Natural killer cell (primary cell): ENCODE data around the gene OSGEP. TPM values are rescaled to one million over a fixed set of nuclear protein-coding genes. Genes with fewer than 3 reads are reported as not detected.

Source experiments
- ATAC-seq, 3 donors: fragments of 150-1000 bp in 2 of 3; fragments of 200-7000 bp in 1 of 3; cut with Tn5 transposase; 1 replicate in 1 of 3; 2 replicates in 2 of 3; pipeline ENCODE4 v1.10.0; 2021; ENCODE audit warnings: mild to moderate bottlenecking in 2 of 3, moderate library complexity in 2 of 3
- DNase-seq, 2 donors: peaks; one replicate each; pipeline versions ENCODE4 v3.0.0 to v3.0.0-alpha.2; 2013 to 2021; ENCODE audit warnings: mixed read lengths in 1 of 2
- H3K27ac ChIP-seq: one replicate; pipeline ENCODE4 v1.5.1; 2013; ENCODE audit warnings: mild to moderate bottlenecking, low read length
- H3K27me3 ChIP-seq: one replicate; pipeline ENCODE4 v1.6.1; 2013; ENCODE audit warnings: low read length; ENCODE audit not compliant: control insufficient read depth, insufficient read depth
- H3K36me3 ChIP-seq: one replicate; pipeline ENCODE4 v1.6.1; 2013; ENCODE audit warnings: low read length; ENCODE audit not compliant: control insufficient read depth, insufficient read depth
- H3K4me1 ChIP-seq: one replicate; pipeline ENCODE4 v1.6.1; 2013; ENCODE audit warnings: low read length; ENCODE audit not compliant: control insufficient read depth, insufficient read depth
- H3K4me3 ChIP-seq: one replicate; pipeline ENCODE4 v1.5.1; 2013; ENCODE audit warnings: low read length
- H3K9me3 ChIP-seq: one replicate; pipeline ENCODE4 v1.6.1; 2013; ENCODE audit warnings: low read length; ENCODE audit not compliant: control insufficient read depth, insufficient read depth
- H3K27ac Mint-ChIP-seq, 2 donors: one replicate each; pipeline ENCODE4 v1.8.0; 2022; ENCODE audit warnings: mild to moderate bottlenecking in 2 of 2, mixed read lengths in 2 of 2, moderate library complexity in 1 of 2
- H3K27me3 Mint-ChIP-seq, 2 donors: one replicate each; pipeline ENCODE4 v1.8.0; 2022; ENCODE audit warnings: low read depth in 2 of 2, mixed read lengths in 2 of 2
- H3K36me3 Mint-ChIP-seq: one replicate; pipeline ENCODE4 v1.8.0; 2022; ENCODE audit warnings: mixed read lengths
- H3K4me1 Mint-ChIP-seq, 2 donors: one replicate each; pipeline ENCODE4 v1.8.0; 2022; ENCODE audit warnings: mixed read lengths in 2 of 2
- H3K4me3 Mint-ChIP-seq: one replicate; pipeline ENCODE4 v1.8.0; 2022; ENCODE audit warnings: mild to moderate bottlenecking, moderate library complexity, mixed read lengths
- H3K9me3 Mint-ChIP-seq, 2 donors: one replicate each; pipeline ENCODE4 v1.8.0; 2022; ENCODE audit warnings: mixed read lengths in 2 of 2
- WGBS: methylation state at CpG from one replicate; pipeline ENCODE4 v1.1.7; 2013; ENCODE audit warnings: missing lambda C conversion rate; ENCODE audit not compliant: insufficient coverage; 5-methylcytosine and 5-hydroxymethylcytosine counted together
- intact Hi-C: fragments of 100-400 bp; cut with micrococcal nuclease; formaldehyde crosslinking; loops from one replicate; pipeline ENCODE4 v1.14.2; 2022
- total RNA-seq, 4 donors: library from RNA; stranded (reverse); fragments of 120-200 nt in 1 of 4; gene quantifications; one replicate each; pipeline versions ENCODE4 v1.2.3 to v1.2.4, GENCODE V29; 2013 to 2022
- TF ChIP-seq, protein P1 (sequence below): fragments of 200-600 bp; IDR thresholded peaks from one replicate; pipeline ENCODE4 v1.8.0; 2022; ENCODE audit warnings: antibody characterized with exemption

Gene OSGEP
- total RNA-seq, 3 donors from 2014 or later (not counting 1 experiment from before 2014, with no cell fraction given): 60.1 to 65.4 (median 63.3) TPM

DNA sequence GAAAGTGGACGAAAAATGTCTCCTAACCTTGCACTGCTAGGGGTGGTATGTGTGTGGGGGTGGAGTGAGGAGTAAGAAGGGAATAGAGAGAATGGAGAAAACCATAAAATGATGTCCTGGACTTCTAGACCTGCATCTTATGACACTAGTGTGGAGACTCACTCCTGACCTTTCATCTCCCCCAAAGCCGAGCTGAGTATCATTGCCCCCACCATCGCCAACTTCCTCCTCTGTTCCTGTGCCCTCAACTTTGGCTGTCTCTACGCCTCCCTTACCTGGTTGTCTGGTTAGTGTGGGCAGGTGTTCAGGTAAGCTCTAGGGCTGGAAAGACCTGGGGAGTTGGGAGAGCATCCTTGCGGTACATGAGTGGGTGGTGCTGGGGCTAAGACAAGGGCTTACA, 14.1 kb downstream of the OSGEP start:
- H3K4me1 Mint-ChIP-seq: peaks cover 8 to 9% of the 10 kb centered on the region in 2 donors
- DNase-seq: no peak
- Histone ChIP-seq H3K4me3 (no peak overlapping the region), H3K9me3 (no peaks in the 10 kb centered on the region), H3K27me3 (no peaks in the 10 kb centered on the region), H3K27ac (no peak overlapping the region), H3K4me1 (peaks cover 28% of the 10 kb centered on the region), H3K36me3 (peaks cover 2% of the 10 kb centered on the region)
- no peak overlapping the region for H3K4me3 Mint-ChIP-seq
- TF ChIP-seq, protein P1, sequence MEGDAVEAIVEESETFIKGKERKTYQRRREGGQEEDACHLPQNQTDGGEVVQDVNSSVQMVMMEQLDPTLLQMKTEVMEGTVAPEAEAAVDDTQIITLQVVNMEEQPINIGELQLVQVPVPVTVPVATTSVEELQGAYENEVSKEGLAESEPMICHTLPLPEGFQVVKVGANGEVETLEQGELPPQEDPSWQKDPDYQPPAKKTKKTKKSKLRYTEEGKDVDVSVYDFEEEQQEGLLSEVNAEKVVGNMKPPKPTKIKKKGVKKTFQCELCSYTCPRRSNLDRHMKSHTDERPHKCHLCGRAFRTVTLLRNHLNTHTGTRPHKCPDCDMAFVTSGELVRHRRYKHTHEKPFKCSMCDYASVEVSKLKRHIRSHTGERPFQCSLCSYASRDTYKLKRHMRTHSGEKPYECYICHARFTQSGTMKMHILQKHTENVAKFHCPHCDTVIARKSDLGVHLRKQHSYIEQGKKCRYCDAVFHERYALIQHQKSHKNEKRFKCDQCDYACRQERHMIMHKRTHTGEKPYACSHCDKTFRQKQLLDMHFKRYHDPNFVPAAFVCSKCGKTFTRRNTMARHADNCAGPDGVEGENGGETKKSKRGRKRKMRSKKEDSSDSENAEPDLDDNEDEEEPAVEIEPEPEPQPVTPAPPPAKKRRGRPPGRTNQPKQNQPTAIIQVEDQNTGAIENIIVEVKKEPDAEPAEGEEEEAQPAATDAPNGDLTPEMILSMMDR: no peak
- H3K36me3 Mint-ChIP-seq: no peaks in the 10 kb centered on the region
- no peak for ATAC-seq
- H3K9me3 Mint-ChIP-seq: no peaks in the 10 kb centered on the region
- H3K27ac Mint-ChIP-seq: peak overlapping the region; percentile 32 to 68
- WGBS: 81% methylated on average over 4 of the region's 5 CpGs
- intact Hi-C loops: no loop called here
- H3K27me3 Mint-ChIP-seq: no peaks in the 10 kb centered on the region

DNA sequence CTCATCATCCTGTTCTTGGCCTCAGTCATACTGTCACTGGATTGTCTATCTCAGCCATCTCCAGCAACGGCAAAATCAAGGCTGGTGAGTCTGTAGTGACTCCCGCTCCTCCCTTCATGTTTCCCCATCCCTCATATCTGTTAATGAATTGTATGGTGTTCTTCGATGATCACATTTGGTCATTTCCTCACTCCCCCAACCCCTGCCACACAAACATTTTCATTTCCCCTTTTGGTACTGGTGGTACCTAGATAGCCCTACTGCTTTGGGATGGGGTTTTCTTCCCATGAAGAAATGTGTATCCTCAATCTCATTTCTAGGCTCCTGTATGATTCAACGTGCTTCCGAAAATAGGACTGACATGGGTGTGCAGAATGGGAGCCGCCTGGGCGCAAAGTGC, 15.9 kb downstream of the OSGEP start:
- 89% methylated on average over 5 of the region's 7 CpGs for WGBS
- no peak overlapping the region for H3K27ac Mint-ChIP-seq
- no peak for DNase-seq
- Histone ChIP-seq H3K27me3 (no peaks in the 10 kb centered on the region), H3K4me1 (peaks cover 28% of the 10 kb centered on the region), H3K27ac (no peak overlapping the region), H3K36me3 (no peaks in the 10 kb centered on the region), H3K9me3 (no peaks in the 10 kb centered on the region), H3K4me3 (no peak overlapping the region)
- TF ChIP-seq, protein P1: no peak
- ATAC-seq: no peak
- no peaks in the 10 kb centered on the region for H3K27me3 Mint-ChIP-seq
- H3K9me3 Mint-ChIP-seq: no peaks in the 10 kb centered on the region
- intact Hi-C loops: no loop called here
- H3K36me3 Mint-ChIP-seq: no peaks in the 10 kb centered on the region
- peaks cover 8 to 9% of the 10 kb centered on the region in 2 donors for H3K4me1 Mint-ChIP-seq
- no peak overlapping the region for H3K4me3 Mint-ChIP-seq

DNA sequence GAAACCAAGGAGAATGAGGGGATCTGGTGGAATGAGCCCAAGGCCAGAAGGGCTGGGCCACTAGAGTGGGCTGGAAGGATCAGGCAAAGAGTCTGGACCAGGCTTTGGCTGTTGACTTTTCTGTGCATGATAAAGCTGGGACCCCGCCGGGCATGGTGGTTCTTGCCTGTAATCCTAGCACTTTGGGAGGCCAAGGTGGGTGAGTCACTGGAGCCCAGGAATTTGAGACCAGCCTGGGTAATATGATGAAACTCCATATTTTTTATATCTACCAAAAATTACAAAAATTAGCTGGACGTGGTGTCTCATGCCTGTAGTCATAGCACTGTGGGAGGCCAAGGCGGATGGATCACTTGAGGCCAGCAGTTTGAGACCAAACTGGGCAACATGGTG, 18.3 kb downstream of the OSGEP start:
- H3K4me1 Mint-ChIP-seq: peaks cover 8 to 9% of the 10 kb centered on the region in 2 donors
- no peaks in the 10 kb centered on the region for H3K36me3 ChIP-seq
- WGBS: 97% methylated on average over 4 of the region's 4 CpGs
- H3K36me3 Mint-ChIP-seq: no peaks in the 10 kb centered on the region
- no peak overlapping the region for H3K27ac ChIP-seq
- no peaks in the 10 kb centered on the region for H3K27me3 Mint-ChIP-seq
- H3K9me3 ChIP-seq: no peaks in the 10 kb centered on the region
- no peaks in the 10 kb centered on the region for H3K27me3 ChIP-seq
- no peaks in the 10 kb centered on the region for H3K9me3 Mint-ChIP-seq
- no peak overlapping the region for H3K4me3 ChIP-seq
- no peak overlapping the region for H3K27ac Mint-ChIP-seq
- H3K4me1 ChIP-seq: peaks cover 27% of the 10 kb centered on the region
- intact Hi-C loops: no loop called here
- DNase-seq (no peak), ATAC-seq (no peak)
- TF ChIP-seq, protein P1: no peak
- no peak overlapping the region for H3K4me3 Mint-ChIP-seq

GRCh38 chr14:20435582-20436362, 18.8 kb downstream of the OSGEP start, which contains the start of gene KLHL33:
Gene KLHL33 (minus strand): TSS chr14:20436166. CDS start chr14:20435811, 355 bp downstream.
- H3K9me3 ChIP-seq: no peaks in the 10 kb centered on the region
- H3K36me3 ChIP-seq: no peaks in the 10 kb centered on the region
- H3K27me3 ChIP-seq: no peaks in the 10 kb centered on the region
- Mint-ChIP-seq H3K36me3 (no peaks in the 10 kb centered on the region), H3K27ac (no peak within 1 kb of the TSS), H3K9me3 (no peaks in the 10 kb centered on the region), H3K4me3 (no peak within 1 kb of the TSS), H3K4me1 (peaks cover 4 to 5% of the 10 kb centered on the region in 2 donors), H3K27me3 (no peaks in the 10 kb centered on the region)
- intact Hi-C loops: no loop called here
- TF ChIP-seq, protein P1: no peak
- ATAC-seq (no peak), DNase-seq (no peak)
- no peak within 1 kb of the TSS for H3K4me3 ChIP-seq
- no peak within 1 kb of the TSS for H3K27ac ChIP-seq
- 92% methylated on average over 17 of the region's 17 CpGs for WGBS
- H3K4me1 ChIP-seq: peaks cover 21% of the 10 kb centered on the region
